Measurements from ENCODE around the gene CHST4. TPM values are rescaled to one million over a fixed set of nuclear protein-coding genes. Genes with fewer than 3 reads are reported as not detected.
"Not testable (repeated sequence)": the region's sequence is repeated elsewhere in the genome, so short reads cannot be mapped to it uniquely, and the experiment has no call there.

Gene CHST4
- total RNA-seq, 1 experiment from 2014 or later: 0.14 TPM

GRCh38 chr16:71557299-71557698 lies 31.1 kb downstream of the CHST4 start:
- H3K9me3 Mint-ChIP-seq (ENCODE audit: unreplicated experiment): no peaks in the 10 kb centered on the region
- H3K4me1 Mint-ChIP-seq (ENCODE audit: insufficient read depth, unreplicated experiment): peaks cover 11% of the 10 kb centered on the region
- no peaks in the 10 kb centered on the region for H3K36me3 Mint-ChIP-seq (ENCODE audit: insufficient read depth, unreplicated experiment)
- TF ChIP-seq CTCF (IDR thresholded peaks at IDR 0.05; ENCODE audit: unreplicated experiment): no peak
- H3K27me3 Mint-ChIP-seq (ENCODE audit: insufficient read depth, unreplicated experiment): peaks cover 38% of the 10 kb centered on the region
- DNase-seq (ENCODE audit: unreplicated experiment): no peak
- POLR2A ChIA-PET: interaction anchor here (1.0 kb wide), 1 partner anchor 31 kb away, joined by 3 read pairs; the partner anchor contains the start of gene CHST4
- H3K27ac Mint-ChIP-seq (ENCODE audit: low read depth, unreplicated experiment): no peak overlapping the region
- no peak overlapping the region for H3K4me3 Mint-ChIP-seq (ENCODE audit: unreplicated experiment)
- CTCF ChIA-PET: interaction anchor here (0.8 kb wide), 1 partner anchor 54 kb away, joined by 4 read pairs; no protein-coding TSS in a partner anchor
- no TSS peak for BruUV-seq (replicated peaks)
- intact Hi-C loops (cut with micrococcal nuclease): no loop called here

DNA sequence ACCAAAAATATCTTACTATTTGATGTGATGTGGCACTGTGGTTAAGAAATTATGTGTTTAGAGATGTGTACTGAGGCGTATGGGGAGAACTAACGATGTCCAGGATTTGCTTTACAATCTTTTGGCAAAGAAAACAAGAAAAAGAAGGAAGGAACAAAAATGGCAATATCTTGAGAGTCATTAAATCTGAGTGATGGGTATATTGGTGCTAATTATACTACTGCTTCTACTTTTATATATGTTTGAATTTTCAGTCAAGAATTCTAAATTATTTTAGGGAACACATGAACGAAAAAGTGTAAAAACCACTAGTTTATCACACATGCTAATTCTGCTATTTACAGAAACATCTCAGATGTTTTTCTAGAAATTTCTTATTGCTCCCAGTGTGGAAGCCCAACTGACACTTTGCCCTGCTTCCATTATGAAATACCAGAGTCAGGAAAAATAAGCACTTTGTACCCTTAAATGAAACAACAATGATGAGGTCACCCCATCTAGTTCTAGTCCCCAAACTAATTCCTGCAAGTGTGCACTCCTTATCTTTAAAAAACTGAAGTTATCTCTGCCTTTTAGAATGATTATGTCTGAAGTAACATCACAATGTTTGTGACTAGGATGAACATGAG lies 31.8 kb downstream of the CHST4 start:
- H3K27ac Mint-ChIP-seq (ENCODE audit: low read depth, unreplicated experiment): no peak overlapping the region
- H3K9me3 Mint-ChIP-seq (ENCODE audit: unreplicated experiment): no peaks in the 10 kb centered on the region
- POLR2A ChIA-PET: interaction anchor here (1.0 kb wide), 1 partner anchor 32 kb away, joined by 3 read pairs; the partner anchor contains the start of gene CHST4
- H3K4me1 Mint-ChIP-seq (ENCODE audit: insufficient read depth, unreplicated experiment): peaks cover 11% of the 10 kb centered on the region
- CTCF ChIA-PET: interaction anchor here (0.6 to 0.8 kb wide), 2 partner anchors 53 to 816 kb away, joined by 4 read pairs; no protein-coding TSS in a partner anchor
- no peak overlapping the region for H3K4me3 Mint-ChIP-seq (ENCODE audit: unreplicated experiment)
- intact Hi-C loops (cut with micrococcal nuclease): no loop called here
- BruUV-seq (replicated peaks): no TSS peak
- no peak for TF ChIP-seq CTCF (IDR thresholded peaks at IDR 0.05; ENCODE audit: unreplicated experiment)
- DNase-seq (ENCODE audit: unreplicated experiment): no peak
- no peaks in the 10 kb centered on the region for H3K36me3 Mint-ChIP-seq (ENCODE audit: insufficient read depth, unreplicated experiment)
- peaks cover 30% of the 10 kb centered on the region for H3K27me3 Mint-ChIP-seq (ENCODE audit: insufficient read depth, unreplicated experiment)

DNA sequence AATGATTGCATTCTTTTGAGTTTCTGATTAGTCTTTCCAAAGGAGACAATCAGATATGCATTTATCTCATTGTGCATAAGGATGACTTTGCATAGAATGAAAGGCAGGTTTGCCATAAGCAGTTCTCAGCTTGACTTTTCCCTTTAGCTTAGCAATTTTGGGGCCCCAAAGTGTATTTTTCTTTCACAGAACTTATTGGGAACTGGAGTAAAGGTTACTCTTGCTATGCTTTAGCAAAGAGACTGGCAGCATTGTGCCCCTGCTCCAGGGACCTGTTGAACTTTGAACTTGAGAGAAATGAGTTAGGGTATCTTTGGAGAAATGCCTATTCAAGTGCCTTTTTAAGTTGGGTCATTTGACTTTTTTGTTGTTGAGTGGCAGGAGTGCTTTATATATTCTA lies 33.6 kb downstream of the CHST4 start:
- peaks cover 17% of the 10 kb centered on the region for H3K4me1 Mint-ChIP-seq (ENCODE audit: insufficient read depth, unreplicated experiment)
- no peak overlapping the region for H3K4me3 Mint-ChIP-seq (ENCODE audit: unreplicated experiment)
- intact Hi-C loops (cut with micrococcal nuclease): no loop called here
- DNase-seq (ENCODE audit: unreplicated experiment): no peak
- H3K9me3 Mint-ChIP-seq (ENCODE audit: unreplicated experiment): no peaks in the 10 kb centered on the region
- POLR2A ChIA-PET: no interaction called here
- no TSS peak for BruUV-seq (replicated peaks)
- CTCF ChIA-PET: interaction anchor here (0.7 to 1.2 kb wide), 2 partner anchors 28 to 125 kb away, joined by 3 read pairs; no protein-coding TSS in a partner anchor
- no peak for TF ChIP-seq CTCF (IDR thresholded peaks at IDR 0.05; ENCODE audit: unreplicated experiment)
- no peak overlapping the region for H3K27ac Mint-ChIP-seq (ENCODE audit: low read depth, unreplicated experiment)
- H3K27me3 Mint-ChIP-seq (ENCODE audit: insufficient read depth, unreplicated experiment): peaks cover 27% of the 10 kb centered on the region
- no peaks in the 10 kb centered on the region for H3K36me3 Mint-ChIP-seq (ENCODE audit: insufficient read depth, unreplicated experiment)

- H3K4me3 Mint-ChIP-seq (ENCODE audit: unreplicated experiment); CTCF ChIA-PET; H3K36me3 Mint-ChIP-seq (ENCODE audit: insufficient read depth, unreplicated experiment); intact Hi-C loops (cut with micrococcal nuclease); H3K4me1 Mint-ChIP-seq (ENCODE audit: insufficient read depth, unreplicated experiment); H3K27ac Mint-ChIP-seq (ENCODE audit: low read depth, unreplicated experiment); H3K9me3 Mint-ChIP-seq (ENCODE audit: unreplicated experiment); POLR2A ChIA-PET; BruUV-seq (replicated peaks); DNase-seq (ENCODE audit: unreplicated experiment): not testable (repeated sequence)
- H3K27me3 Mint-ChIP-seq (ENCODE audit: insufficient read depth, unreplicated experiment): peaks cover 27% of the 10 kb centered on the region
Observed at GRCh38 chr16:71561886-71562285, 35.7 kb downstream of the CHST4 start.
